HS-5 (cell line): Measurements from ENCODE around the gene CDC42BPA.
A peak's percentile ranks its signal among the peaks of the same experiment; 100 is the strongest.
"Not testable (repeated sequence)": the region's sequence is repeated elsewhere in the genome, so short reads cannot be mapped to it uniquely, and the experiment has no call there.

ENCODE experiments used
- DNase-seq: peaks from one replicate; pipeline ENCODE4 v3.0.0-alpha.2; 2012; ENCODE audit warnings: low read depth

The CDC42BPA gene

DNA sequence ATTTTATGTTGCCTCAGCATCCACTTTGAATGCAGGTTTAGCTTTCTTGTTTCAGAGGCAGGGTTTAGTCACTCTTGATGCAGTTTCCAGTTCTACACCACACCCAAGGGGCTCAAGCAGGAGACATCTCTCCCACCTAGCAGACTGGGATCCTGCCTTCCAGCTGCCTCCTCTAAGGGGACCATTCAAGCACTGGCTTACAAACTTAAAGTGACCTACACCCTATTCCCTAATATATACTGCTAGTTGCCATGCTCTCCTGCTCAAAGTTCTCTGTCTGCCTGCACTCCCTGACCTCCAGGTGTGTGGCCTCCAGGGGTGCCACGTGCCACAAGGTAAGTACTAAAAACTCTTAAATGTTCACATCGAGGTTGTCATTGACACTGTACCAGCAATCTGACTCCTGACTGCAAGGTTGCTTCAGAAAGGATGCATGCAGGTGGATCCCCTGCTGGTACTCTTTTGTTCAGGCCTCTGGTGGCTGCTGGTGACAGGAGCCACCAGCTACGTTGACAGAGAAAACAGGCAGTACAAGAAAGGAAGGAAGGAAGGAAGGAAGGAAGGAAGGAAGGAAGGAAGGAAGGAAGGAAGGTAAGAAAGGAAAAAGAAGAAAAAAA is 192.3 kb downstream of the CDC42BPA start:
- DNase-seq, result no peak

GRCh38 chr1:227124473-227124872 is 193.8 kb downstream of the CDC42BPA start:
- no peak for DNase-seq

DNA sequence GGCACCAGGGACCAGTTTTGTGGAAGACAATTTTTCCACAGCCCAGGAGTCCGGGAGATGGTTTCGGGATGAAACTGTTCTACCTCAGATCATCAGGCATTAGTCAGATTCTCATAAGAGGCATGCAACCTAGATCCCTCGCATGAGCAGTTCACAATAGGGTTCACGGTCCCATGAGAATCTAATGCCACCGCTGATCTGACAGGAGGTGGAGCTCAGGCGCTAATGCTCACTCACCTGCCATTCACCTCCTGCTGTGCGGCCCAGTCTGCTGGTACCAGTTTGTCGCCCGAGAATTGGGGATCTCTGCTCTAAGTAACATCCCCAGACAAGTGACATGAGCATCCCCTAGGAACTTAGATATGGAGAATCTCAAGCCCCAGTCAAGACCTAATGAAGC is 197.5 kb downstream of the CDC42BPA start:
- DNase-seq, result no peak

- DNase-seq, result no peak
These were observed 205.8 kb downstream of the CDC42BPA start for GRCh38 chr1:227112538-227112937.

GRCh38 chr1:227111782-227112181 is 206.5 kb downstream of the CDC42BPA start:
- no peak for DNase-seq

- not testable (repeated sequence) for DNase-seq
These were observed 213.0 kb downstream of the CDC42BPA start for GRCh38 chr1:227105291-227105690.

GRCh38 chr1:227102056-227102455 is 216.2 kb downstream of the CDC42BPA start:
- no peak for DNase-seq

DNA sequence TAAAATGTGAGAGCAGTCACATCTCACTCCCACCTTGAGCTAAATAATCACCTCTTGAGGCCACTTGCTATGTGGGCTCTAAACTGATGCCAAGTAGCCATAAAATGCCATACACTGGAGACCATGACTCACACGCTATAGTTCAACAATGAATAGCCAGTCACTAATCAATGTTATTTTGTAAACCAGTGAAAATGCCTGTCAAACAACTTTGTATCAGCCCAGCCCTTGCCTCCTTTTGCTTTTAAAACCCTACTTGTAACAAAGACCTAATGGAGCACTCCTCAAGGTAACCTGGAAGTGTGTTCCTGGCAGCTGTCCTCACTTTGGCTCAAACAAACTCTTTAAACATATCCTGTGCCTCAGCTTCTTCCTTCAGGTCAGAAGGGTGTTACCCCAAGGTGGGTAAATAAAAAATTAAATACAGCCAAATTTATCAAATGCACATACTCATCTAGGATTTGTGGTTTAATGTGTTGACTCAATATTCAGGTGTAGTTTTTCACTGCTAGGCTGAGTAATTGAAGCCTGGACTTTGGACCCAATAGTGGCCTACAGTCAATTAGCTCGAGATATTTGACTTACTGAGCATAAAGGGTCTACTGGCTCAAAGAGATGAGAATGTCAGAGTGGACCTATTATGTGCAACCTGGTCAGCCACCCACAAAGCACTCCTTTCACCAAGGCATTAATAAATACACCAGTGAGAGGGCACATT is 223.9 kb downstream of the CDC42BPA start:
- no peak for DNase-seq

DNA sequence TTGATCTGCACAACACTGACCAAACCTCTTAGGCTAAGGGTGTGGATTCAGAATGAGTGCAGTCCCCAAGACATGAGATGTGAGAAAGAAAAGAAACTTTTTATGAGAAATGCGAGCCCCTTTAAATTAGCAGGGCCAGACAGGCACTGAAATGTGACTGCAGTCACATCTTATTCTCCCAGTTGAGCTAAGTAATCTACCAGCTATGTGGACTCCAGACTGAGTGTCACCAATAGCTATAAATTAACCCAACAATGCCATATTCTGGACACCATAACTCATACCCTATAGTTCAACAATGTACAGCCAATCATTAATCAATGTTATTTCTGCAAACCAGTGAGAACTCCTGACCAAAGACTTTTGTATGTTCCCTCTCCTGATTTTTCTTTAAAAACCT is 225.0 kb downstream of the CDC42BPA start:
- no peak for DNase-seq

DNA sequence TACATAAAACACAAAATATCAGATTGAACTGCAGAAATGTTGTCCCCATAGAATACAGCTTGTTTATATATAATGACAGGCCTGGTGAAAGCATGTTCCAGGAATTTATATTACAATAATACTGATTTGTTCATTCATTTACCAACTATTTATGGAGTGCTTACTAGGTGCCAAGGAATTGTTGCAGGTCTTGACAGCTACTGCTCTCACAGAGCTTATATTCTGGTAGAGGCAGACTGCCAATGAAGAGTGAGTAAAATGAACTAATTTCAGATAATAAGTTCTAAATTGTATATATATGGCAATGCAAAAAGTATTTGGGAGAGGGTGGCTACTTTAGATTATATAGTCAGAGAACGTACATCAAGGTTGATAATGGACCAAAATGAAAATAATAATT is 226.2 kb downstream of the CDC42BPA start:
- DNase-seq, result no peak

DNA sequence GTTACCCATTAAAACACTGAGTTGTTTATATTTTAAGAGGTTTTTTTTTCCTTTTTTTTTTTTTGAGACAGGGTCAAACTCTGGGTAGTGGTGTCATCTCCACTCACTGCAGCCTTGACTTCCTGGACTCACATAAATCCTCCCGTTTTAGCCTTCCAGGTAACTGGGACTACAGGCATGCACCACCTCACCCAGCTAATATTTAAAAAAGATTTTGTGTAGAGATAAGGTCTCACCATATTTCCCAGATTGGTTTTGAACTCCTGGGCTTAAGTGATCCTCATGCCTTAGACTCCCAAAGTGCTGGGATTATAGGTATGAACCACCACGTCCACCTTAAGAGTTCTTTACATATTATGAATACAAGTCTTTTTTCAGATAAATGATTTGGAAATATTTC is 231.7 kb downstream of the CDC42BPA start:
- no peak for DNase-seq

DNA sequence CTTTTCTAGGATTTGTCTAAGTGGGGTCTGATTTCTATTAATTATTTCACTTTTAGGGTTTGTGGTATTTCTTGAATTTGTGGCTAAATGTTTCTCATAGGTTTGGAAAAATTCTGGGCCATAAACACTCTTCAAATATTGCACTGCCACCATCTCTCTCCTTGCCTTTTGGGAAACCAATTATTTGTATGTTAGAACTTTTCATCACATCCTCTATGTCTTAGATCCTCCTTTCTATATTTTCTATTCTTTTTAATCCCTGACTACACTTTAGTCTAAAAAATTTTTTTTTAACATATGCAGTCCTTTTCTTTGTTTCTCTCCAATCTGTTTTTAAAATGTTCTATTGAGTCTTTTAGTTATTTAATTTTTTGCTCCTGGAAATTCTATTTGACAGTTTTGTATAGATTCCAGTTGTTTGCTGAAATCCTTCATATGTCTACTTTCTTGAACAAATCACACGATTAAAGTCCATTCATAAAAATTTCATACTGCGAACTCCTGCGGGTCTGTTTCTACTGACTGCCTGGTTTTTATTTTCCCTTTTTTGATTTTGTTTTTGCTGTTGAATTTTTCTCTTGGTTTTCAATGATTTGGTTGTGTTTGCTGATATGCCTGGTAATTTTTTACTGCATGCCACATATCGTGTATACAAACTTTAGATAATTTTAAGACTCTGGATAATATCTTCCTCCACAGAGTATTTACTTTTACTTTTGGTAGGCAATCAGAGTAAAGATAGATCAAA is 235.1 kb downstream of the CDC42BPA start:
- DNase-seq, result no peak

- DNase-seq, result no peak
These were observed 240.5 kb downstream of the CDC42BPA start for GRCh38 chr1:227077783-227078182.

- no peak for DNase-seq
These were observed 244.5 kb downstream of the CDC42BPA start for GRCh38 chr1:227073786-227074185.

GRCh38 chr1:227072991-227073390 is 245.3 kb downstream of the CDC42BPA start:
- peak; percentile 15 for DNase-seq

GRCh38 chr1:227071895-227072587 is 246.3 kb downstream of the CDC42BPA start:
- no peak for DNase-seq

- DNase-seq, result no peak
These were observed 247.5 kb downstream of the CDC42BPA start for GRCh38 chr1:227070638-227071285.

GRCh38 chr1:227069490-227069889 is 248.8 kb downstream of the CDC42BPA start:
- DNase-seq, result no peak

- DNase-seq, result no peak
These were observed 249.4 kb downstream of the CDC42BPA start for GRCh38 chr1:227068883-227069282.

- DNase-seq, result no peak
These were observed 251.3 kb downstream of the CDC42BPA start for GRCh38 chr1:227066999-227067398.

GRCh38 chr1:227065311-227065710 is 253.0 kb downstream of the CDC42BPA start:
- DNase-seq, result no peak

DNA sequence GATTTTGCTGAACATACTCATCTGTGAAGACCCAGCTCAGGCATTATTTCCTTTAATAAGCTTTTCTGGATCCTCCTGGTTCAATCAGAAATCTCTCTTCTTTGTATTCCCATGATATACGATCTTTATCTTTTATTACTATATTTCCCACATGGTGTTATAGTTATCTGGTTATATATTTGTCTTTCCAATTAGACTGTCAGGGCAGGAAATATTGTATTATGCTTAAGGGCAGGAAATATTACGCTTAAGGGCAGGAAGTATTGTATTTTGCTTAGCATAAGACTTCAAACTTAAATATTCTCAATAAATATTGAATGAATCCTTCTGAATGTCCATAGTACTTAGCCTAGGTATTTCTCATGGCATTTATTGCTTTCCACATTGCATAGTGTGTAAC is 256.0 kb downstream of the CDC42BPA start:
- DNase-seq, result no peak
